GM23248 (cell line): ENCODE data around the gene SPAG6. TPM values are rescaled to one million over a fixed set of nuclear protein-coding genes. Genes with fewer than 3 reads are reported as not detected.

Source experiments
- DNase-seq: peaks from one replicate; pipeline ENCODE4 v3.0.0-alpha.2; 2015
- H2AFZ ChIP-seq: fragments of 200-600 bp; sonication (generic); 2 replicates; pipeline ENCODE4 v1.6.1; 2016; ENCODE audit warnings: antibody characterized with exemption
- H3F3A ChIP-seq: fragments of 200-600 bp; sonication (generic); 2 replicates; pipeline ENCODE4 v1.6.1; 2016; ENCODE audit warnings: mild to moderate bottlenecking, antibody characterized with exemption, mixed run types; ENCODE audit not compliant: insufficient read depth
- H3K27ac ChIP-seq: fragments of 200-600 bp; sonication (generic); 2 replicates; pipeline ENCODE4 v1.5.1; 2016; ENCODE audit warnings: mild to moderate bottlenecking
- H3K27me3 ChIP-seq: fragments of 200-600 bp; sonication (generic); replicated peaks from 2 replicates; pipeline ENCODE4 v1.6.1; 2016; ENCODE audit warnings: mild to moderate bottlenecking; ENCODE audit not compliant: insufficient read depth
- H3K36me3 ChIP-seq: fragments of 200-600 bp; sonication (generic); 2 replicates; pipeline ENCODE4 v1.6.1; 2016; ENCODE audit warnings: low read depth, mild to moderate bottlenecking
- H3K4me1 ChIP-seq: fragments of 200-600 bp; sonication (generic); 2 replicates; pipeline ENCODE4 v1.6.1; 2016; ENCODE audit warnings: mild to moderate bottlenecking; ENCODE audit not compliant: insufficient read depth
- H3K4me2 ChIP-seq: fragments of 200-600 bp; sonication (generic); one replicate; pipeline ENCODE4 v1.6.1; 2016; ENCODE audit warnings: mild to moderate bottlenecking; ENCODE audit not compliant: unreplicated experiment
- H3K4me3 ChIP-seq: fragments of 200-600 bp; sonication (generic); 2 replicates; pipeline ENCODE4 v1.5.1; 2016; ENCODE audit warnings: mild to moderate bottlenecking
- H3K79me2 ChIP-seq: fragments of 200-600 bp; sonication (generic); 2 replicates; pipeline ENCODE4 v1.6.1; 2016; ENCODE audit warnings: mild to moderate bottlenecking; ENCODE audit not compliant: insufficient read depth
- H3K9ac ChIP-seq: fragments of 200-600 bp; sonication (generic); 2 replicates; pipeline ENCODE4 v1.6.1; 2016; ENCODE audit warnings: mild to moderate bottlenecking
- H3K9me2 ChIP-seq: fragments of 200-600 bp; sonication (generic); 2 replicates; pipeline ENCODE4 v1.6.1; 2016; ENCODE audit warnings: mixed run types, mild to moderate bottlenecking, moderate library complexity; ENCODE audit not compliant: insufficient read depth
- H3K9me3 ChIP-seq: fragments of 200-600 bp; sonication (generic); one replicate; pipeline ENCODE4 v1.6.1; 2017; ENCODE audit warnings: low read depth
- H4K20me1 ChIP-seq: fragments of 200-600 bp; sonication (generic); 2 replicates; pipeline ENCODE4 v1.6.0; 2016; ENCODE audit not compliant: insufficient read depth
- EZH2 ChIP-seq: fragments of 200-600 bp; sonication (generic); IDR thresholded peaks from 2 replicates; pipeline ENCODE4 v1.6.1; 2018; ENCODE audit warnings: antibody characterized with exemption, mild to moderate bottlenecking; ENCODE audit not compliant: insufficient read depth, poor library complexity, severe bottlenecking
- EZH2phosphoT487 ChIP-seq: fragments of 200-600 bp; sonication (generic); IDR thresholded peaks from 2 replicates; pipeline ENCODE4 v1.6.1; 2018; ENCODE audit warnings: antibody characterized with exemption, moderate library complexity, mild to moderate bottlenecking, low read depth; ENCODE audit not compliant: insufficient read depth
- WGBS, 2 experiments: methylation state at CpG; one replicate each; pipeline ENCODE4 v1.1.6; 2015 to 2017; ENCODE audit warnings: low lambda C conversion rate in 2 of 2, low coverage in 1 of 2; ENCODE audit errors: missing lambda C conversion rate in 2 of 2; 5-methylcytosine and 5-hydroxymethylcytosine counted together
- in situ Hi-C: fragments of 300-500 bp; cut with MboI; formaldehyde crosslinking; loops from 2 replicates; pipeline ENCODE4 v1.15.0; 2020
- polyA plus RNA-seq: library from polyadenylated mRNA; unstranded; fragments of >200 nt; fragmentation: Nextera tagmentation; extraction: Ambion mirVana; gene quantifications from 2 replicates; pipeline ENCODE4 v1.2.1, GENCODE V29; 2016
- total RNA-seq: library from RNA; depleted of rRNA; stranded (reverse); fragments of >200 nt; shearing (Covaris generic); gene quantifications from 2 replicates; pipeline ENCODE4 v1.2.3, GENCODE V29; 2014

SPAG6 gene
- total and polyA plus RNA-seq, 2 experiments from 2014 or later, result not detected

- H3K9me3 ChIP-seq, result no peaks in the 10 kb centered on the region
- H3K9ac ChIP-seq, result no peak overlapping the region
- H3K27me3 ChIP-seq, result no peaks in the 10 kb centered on the region
- peak overlapping the region; percentile 13; the same call in 1 of the 2 replicates for H2AFZ ChIP-seq
- no peaks in the 10 kb centered on the region for H3K9me2 ChIP-seq
- H3F3A ChIP-seq, result no peaks in the 10 kb centered on the region
- no peak overlapping the region for H3K4me2 ChIP-seq
- H3K4me1 ChIP-seq, result no peaks in the 10 kb centered on the region
- no peaks in the 10 kb centered on the region for H3K79me2 ChIP-seq
- TF ChIP-seq EZH2 (no peak), EZH2phosphoT487 (no peak)
- in situ Hi-C loops, result no loop called here
- no peak overlapping the region for H3K27ac ChIP-seq
- 45 to 48% methylated on average over 10 of the region's 10 CpGs for WGBS, 2 experiments
- no peaks in the 10 kb centered on the region for H3K36me3 ChIP-seq
- H4K20me1 ChIP-seq, result no peaks in the 10 kb centered on the region
- DNase-seq, result peak; percentile 38
- no peak overlapping the region for H3K4me3 ChIP-seq
Observed at GRCh38 chr10:22453948-22454591, 108.8 kb downstream of the SPAG6 start.

GRCh38 chr10:22454634-22455033 is 109.3 kb downstream of the SPAG6 start:
- Histone ChIP-seq H3F3A (no peaks in the 10 kb centered on the region), H3K36me3 (no peaks in the 10 kb centered on the region), H3K4me1 (no peaks in the 10 kb centered on the region), H3K4me2 (no peak overlapping the region), H3K27ac (no peak overlapping the region), H4K20me1 (no peaks in the 10 kb centered on the region), H3K79me2 (no peaks in the 10 kb centered on the region), H3K9me3 (no peaks in the 10 kb centered on the region), H3K27me3 (no peaks in the 10 kb centered on the region), H2AFZ (peak overlapping the region; percentile 13; the same call in 1 of the 2 replicates), H3K9me2 (no peaks in the 10 kb centered on the region), H3K9ac (no peak overlapping the region), H3K4me3 (no peak overlapping the region)
- TF ChIP-seq EZH2phosphoT487 (no peak), EZH2 (no peak)
- in situ Hi-C loops, result no loop called here
- DNase-seq, result no peak
- WGBS, 2 experiments, result 55 to 60% methylated on average over 1 of the region's 1 CpG

GRCh38 chr10:22455068-22455857 is 110.0 kb downstream of the SPAG6 start:
- in situ Hi-C loops, result no loop called here
- H3K27me3 ChIP-seq, result no peaks in the 10 kb centered on the region
- H4K20me1 ChIP-seq, result no peaks in the 10 kb centered on the region
- WGBS, 2 experiments, result 83% methylated on average over 8 of the region's 8 CpGs
- H3K4me2 ChIP-seq, result no peak overlapping the region
- no peak overlapping the region for H2AFZ ChIP-seq
- no peak overlapping the region for H3K4me3 ChIP-seq
- no peak overlapping the region for H3K27ac ChIP-seq
- H3K9me2 ChIP-seq, result no peaks in the 10 kb centered on the region
- H3K36me3 ChIP-seq, result no peaks in the 10 kb centered on the region
- no peaks in the 10 kb centered on the region for H3K9me3 ChIP-seq
- H3K9ac ChIP-seq, result no peak overlapping the region
- H3K79me2 ChIP-seq, result no peaks in the 10 kb centered on the region
- TF ChIP-seq EZH2 (no peak), EZH2phosphoT487 (no peak)
- no peak for DNase-seq
- H3F3A ChIP-seq, result no peaks in the 10 kb centered on the region
- H3K4me1 ChIP-seq, result no peaks in the 10 kb centered on the region

- H3K9ac ChIP-seq, result no peak overlapping the region
- no peaks in the 10 kb centered on the region for H4K20me1 ChIP-seq
- no peaks in the 10 kb centered on the region for H3K27me3 ChIP-seq
- H3K4me2 ChIP-seq, result no peak overlapping the region
- H3K4me3 ChIP-seq, result no peak overlapping the region
- no peaks in the 10 kb centered on the region for H3F3A ChIP-seq
- in situ Hi-C loops, result no loop called here
- no peak for DNase-seq
- 75 to 80% methylated on average over 2 of the region's 2 CpGs for WGBS, 2 experiments
- H2AFZ ChIP-seq, result no peak overlapping the region
- H3K79me2 ChIP-seq, result no peaks in the 10 kb centered on the region
- H3K4me1 ChIP-seq, result no peaks in the 10 kb centered on the region
- TF ChIP-seq EZH2phosphoT487, result no peak
- no peak for TF ChIP-seq EZH2
- H3K36me3 ChIP-seq, result no peaks in the 10 kb centered on the region
- no peaks in the 10 kb centered on the region for H3K9me2 ChIP-seq
- no peaks in the 10 kb centered on the region for H3K9me3 ChIP-seq
- H3K27ac ChIP-seq, result no peak overlapping the region
Observed at GRCh38 chr10:22456486-22456885, 111.2 kb downstream of the SPAG6 start.
